Measurements from ENCODE around the gene ZNF362.

ZNF362 gene

GRCh38 chr1:33342041-33342723, 85.9 kb downstream of the ZNF362 start (continued):
- TF ChIP-seq, protein P1, sequence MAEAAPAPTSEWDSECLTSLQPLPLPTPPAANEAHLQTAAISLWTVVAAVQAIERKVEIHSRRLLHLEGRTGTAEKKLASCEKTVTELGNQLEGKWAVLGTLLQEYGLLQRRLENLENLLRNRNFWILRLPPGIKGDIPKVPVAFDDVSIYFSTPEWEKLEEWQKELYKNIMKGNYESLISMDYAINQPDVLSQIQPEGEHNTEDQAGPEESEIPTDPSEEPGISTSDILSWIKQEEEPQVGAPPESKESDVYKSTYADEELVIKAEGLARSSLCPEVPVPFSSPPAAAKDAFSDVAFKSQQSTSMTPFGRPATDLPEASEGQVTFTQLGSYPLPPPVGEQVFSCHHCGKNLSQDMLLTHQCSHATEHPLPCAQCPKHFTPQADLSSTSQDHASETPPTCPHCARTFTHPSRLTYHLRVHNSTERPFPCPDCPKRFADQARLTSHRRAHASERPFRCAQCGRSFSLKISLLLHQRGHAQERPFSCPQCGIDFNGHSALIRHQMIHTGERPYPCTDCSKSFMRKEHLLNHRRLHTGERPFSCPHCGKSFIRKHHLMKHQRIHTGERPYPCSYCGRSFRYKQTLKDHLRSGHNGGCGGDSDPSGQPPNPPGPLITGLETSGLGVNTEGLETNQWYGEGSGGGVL (tag by site-specific recombination; IDR thresholded peaks at IDR 0.05) = peak; percentile 88
- TF ChIP-seq TRIM28 (IDR thresholded peaks at IDR 0.05; ENCODE audit: borderline replicate concordance, low read length) = peak; percentile 94
- TF ChIP-seq, protein P2, sequence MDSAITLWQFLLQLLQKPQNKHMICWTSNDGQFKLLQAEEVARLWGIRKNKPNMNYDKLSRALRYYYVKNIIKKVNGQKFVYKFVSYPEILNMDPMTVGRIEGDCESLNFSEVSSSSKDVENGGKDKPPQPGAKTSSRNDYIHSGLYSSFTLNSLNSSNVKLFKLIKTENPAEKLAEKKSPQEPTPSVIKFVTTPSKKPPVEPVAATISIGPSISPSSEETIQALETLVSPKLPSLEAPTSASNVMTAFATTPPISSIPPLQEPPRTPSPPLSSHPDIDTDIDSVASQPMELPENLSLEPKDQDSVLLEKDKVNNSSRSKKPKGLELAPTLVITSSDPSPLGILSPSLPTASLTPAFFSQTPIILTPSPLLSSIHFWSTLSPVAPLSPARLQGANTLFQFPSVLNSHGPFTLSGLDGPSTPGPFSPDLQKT (IDR thresholded peaks at IDR 0.05; ENCODE audit: borderline replicate concordance, low read depth, low read length) = no peak
- TF ChIP-seq GLIS1 (tag by site-specific recombination; IDR thresholded peaks at IDR 0.05) = peak; percentile 97
- TF ChIP-seq ZNF404 (tag by site-specific recombination; IDR thresholded peaks at IDR 0.05) = no peak
- TF ChIP-seq, protein P3, sequence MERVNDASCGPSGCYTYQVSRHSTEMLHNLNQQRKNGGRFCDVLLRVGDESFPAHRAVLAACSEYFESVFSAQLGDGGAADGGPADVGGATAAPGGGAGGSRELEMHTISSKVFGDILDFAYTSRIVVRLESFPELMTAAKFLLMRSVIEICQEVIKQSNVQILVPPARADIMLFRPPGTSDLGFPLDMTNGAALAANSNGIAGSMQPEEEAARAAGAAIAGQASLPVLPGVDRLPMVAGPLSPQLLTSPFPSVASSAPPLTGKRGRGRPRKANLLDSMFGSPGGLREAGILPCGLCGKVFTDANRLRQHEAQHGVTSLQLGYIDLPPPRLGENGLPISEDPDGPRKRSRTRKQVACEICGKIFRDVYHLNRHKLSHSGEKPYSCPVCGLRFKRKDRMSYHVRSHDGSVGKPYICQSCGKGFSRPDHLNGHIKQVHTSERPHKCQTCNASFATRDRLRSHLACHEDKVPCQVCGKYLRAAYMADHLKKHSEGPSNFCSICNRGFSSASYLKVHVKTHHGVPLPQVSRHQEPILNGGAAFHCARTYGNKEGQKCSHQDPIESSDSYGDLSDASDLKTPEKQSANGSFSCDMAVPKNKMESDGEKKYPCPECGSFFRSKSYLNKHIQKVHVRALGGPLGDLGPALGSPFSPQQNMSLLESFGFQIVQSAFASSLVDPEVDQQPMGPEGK (tag by site-specific recombination; IDR thresholded peaks at IDR 0.05) = peak; percentile 41; the same call in 1 of the 2 replicates
- no peak for TF ChIP-seq ZNF223 (tag by site-specific recombination; IDR thresholded peaks at IDR 0.05)
- TF ChIP-seq ZNF37A (tag by site-specific recombination; IDR thresholded peaks at IDR 0.05) = no peak
- TF ChIP-seq ZNF510 (tag by site-specific recombination; IDR thresholded peaks at IDR 0.05; ENCODE audit: insufficient replicate concordance) = no peak
- TF ChIP-seq YY1 (tag by site-specific recombination; IDR thresholded peaks at IDR 0.05) = no peak; the same call in 1 of the 2 replicates
- no peak for TF ChIP-seq ZSCAN4 (tag by site-specific recombination; IDR thresholded peaks at IDR 0.05)
- TF ChIP-seq ZBTB17 (tag by site-specific recombination; IDR thresholded peaks at IDR 0.05) = peak; percentile 46
- TF ChIP-seq, protein P4, sequence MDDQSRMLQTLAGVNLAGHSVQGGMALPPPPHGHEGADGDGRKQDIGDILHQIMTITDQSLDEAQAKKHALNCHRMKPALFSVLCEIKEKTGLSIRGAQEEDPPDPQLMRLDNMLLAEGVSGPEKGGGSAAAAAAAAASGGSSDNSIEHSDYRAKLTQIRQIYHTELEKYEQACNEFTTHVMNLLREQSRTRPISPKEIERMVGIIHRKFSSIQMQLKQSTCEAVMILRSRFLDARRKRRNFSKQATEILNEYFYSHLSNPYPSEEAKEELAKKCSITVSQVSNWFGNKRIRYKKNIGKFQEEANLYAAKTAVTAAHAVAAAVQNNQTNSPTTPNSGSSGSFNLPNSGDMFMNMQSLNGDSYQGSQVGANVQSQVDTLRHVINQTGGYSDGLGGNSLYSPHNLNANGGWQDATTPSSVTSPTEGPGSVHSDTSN (CRISPR knock-in tag; IDR thresholded peaks at IDR 0.05) = no peak
- TF ChIP-seq SP2 (tag by site-specific recombination; IDR thresholded peaks at IDR 0.05) = peak; percentile 31; the same call in 1 of the 2 replicates
- no peak for TF ChIP-seq ZNF621 (tag by site-specific recombination; IDR thresholded peaks at IDR 0.05)
- no peak for TF ChIP-seq REPIN1 (tag by site-specific recombination; IDR thresholded peaks at IDR 0.05; ENCODE audit: low read depth)
- no peak for TF ChIP-seq ZBTB1 (tag by site-specific recombination; IDR thresholded peaks at IDR 0.05)
- TF ChIP-seq ZNF585B (tag by site-specific recombination; IDR thresholded peaks at IDR 0.05) = no peak
- no peak for TF ChIP-seq ZNF626 (tag by site-specific recombination; IDR thresholded peaks at IDR 0.05)
- no peak for TF ChIP-seq ZNF112 (tag by site-specific recombination; IDR thresholded peaks at IDR 0.05)
- TF ChIP-seq ZNF239 (tag by site-specific recombination; IDR thresholded peaks at IDR 0.05) = no peak
- TF ChIP-seq TCF7L2 (IDR thresholded peaks at IDR 0.05; ENCODE audit: borderline replicate concordance, low read depth, low read length) = no peak
- no peak for TF ChIP-seq HOXC10 (CRISPR knock-in tag; IDR thresholded peaks at IDR 0.05)
- no peak for TF ChIP-seq ZBTB11 (tag by site-specific recombination; conservative IDR thresholded peaks at IDR 0.05; ENCODE audit: low read depth)
- TF ChIP-seq ZNF664 (tag by site-specific recombination; IDR thresholded peaks at IDR 0.05) = no peak
- TF ChIP-seq ZSCAN30 (tag by site-specific recombination; IDR thresholded peaks at IDR 0.05) = 0 out of 2 replicates have a peak, but pooled peaks have one; percentile 47
- 0 out of 2 replicates have a peak, but pooled peaks have one; percentile 24 for TF ChIP-seq ZNF610 (tag by site-specific recombination; IDR thresholded peaks at IDR 0.05; ENCODE audit: borderline replicate concordance)
- peak; percentile 78; the same call in 1 of the 2 replicates for TF ChIP-seq ZNF24 (tag by site-specific recombination; IDR thresholded peaks at IDR 0.05)
- no peak for TF ChIP-seq ZNF121 (tag by site-specific recombination; IDR thresholded peaks at IDR 0.05)
- no peak for TF ChIP-seq ZNF830 (tag by site-specific recombination; IDR thresholded peaks at IDR 0.05; ENCODE audit: low read depth)

Data from HEK293 (cell line).